HG03439 (cell line): ENCODE data around the gene OSBPL2.

ENCODE experiments used
- ATAC-seq: cut with Tn5 transposase; IDR thresholded peaks from one replicate; pipeline ENCODE4 v1.9.1; 2021; ENCODE audit warnings: mild to moderate bottlenecking, moderate library complexity; ENCODE audit not compliant: unreplicated experiment

Gene OSBPL2

DNA sequence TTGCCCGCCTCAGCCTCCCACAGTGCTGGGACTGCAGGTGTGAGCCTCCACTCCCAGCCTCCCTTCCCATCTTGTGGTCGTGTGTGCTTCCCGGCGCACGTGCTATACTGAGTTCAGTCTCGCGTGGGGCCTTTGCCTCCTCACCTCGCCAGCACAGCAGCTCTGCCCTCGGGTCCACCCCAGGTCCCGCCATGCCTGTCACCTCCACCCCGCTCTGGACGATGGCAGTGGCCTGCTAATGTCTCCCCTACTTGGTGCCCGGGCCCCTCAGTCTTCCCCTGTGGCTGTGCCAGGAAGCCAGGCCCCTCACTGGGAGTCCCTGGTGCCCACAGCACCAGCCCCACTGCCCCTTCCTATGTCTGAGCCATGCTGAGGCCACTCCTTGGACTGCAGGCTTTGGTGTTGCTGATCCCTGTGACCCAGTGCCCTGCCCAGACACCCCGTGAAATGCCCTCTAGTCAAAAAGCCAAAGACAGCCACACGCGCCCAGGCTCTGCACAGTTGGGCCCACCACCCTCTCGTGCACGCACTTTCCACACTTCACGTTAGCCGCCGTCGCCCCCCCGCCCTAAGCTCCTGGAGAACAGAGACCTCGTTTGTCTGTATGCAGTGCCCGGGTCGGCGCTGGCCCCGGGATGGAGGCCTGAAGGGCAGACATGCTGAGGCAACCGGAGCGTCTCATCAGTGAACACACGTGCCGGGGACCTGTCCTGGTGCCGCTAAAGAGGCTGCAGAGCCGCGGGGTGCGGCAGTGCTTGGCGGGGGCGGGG, 32.5 kb upstream of the OSBPL2 start:
- ATAC-seq = no peak

- ATAC-seq = no peak
These were observed 31.9 kb upstream of the OSBPL2 start for GRCh38 chr20:62206388-62206775.

GRCh38 chr20:62208061-62208794, 30.1 kb upstream of the OSBPL2 start:
- ATAC-seq = no peak

DNA sequence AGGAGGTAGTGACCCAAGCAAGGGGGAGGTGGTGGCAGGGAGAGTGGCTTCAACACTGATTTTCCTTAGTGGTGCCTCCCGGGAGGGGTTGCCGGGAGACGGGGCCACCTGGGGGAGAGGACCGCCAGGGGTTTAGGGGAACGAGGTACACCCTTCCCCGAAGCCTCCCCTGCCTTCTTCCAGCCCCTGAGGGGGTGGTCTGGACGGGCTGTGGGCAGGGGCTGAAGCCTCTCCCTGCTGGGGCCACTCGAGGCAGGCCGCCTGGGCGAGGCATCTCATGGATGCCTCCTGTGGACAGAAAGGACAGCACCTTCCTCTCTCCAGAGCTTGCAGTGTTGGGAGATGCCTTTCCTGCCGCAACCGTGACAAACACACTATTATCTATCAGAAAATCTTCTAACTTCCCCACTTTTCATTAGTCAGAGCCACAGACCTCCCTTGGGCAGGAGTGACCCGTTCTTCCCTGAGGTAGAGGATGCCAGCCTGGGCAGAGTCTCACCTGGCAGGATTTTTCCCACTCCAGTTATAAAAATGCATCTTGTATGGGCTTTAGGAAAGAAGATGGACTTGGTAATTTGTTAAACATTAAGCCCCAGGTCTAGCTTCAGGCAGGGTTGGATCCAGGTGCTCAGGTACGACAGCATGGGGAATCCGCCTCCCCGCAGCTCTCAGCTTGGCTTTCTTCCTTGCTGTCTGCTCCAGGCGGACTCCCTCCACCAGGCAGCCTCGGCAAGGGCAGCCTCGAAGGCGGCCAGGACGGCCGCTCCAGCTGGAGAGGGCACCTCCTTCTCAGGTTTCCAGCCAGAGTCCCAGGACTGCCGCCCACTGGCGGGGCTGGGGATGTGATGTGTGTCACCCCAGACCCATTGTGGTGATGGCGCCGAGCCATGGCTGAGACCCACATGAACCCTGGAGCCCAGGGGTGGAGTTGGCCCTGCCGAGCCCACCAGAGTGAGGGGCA, 29.2 kb upstream of the OSBPL2 start:
- no peak for ATAC-seq

GRCh38 chr20:62209850-62210495, 28.3 kb upstream of the OSBPL2 start:
- ATAC-seq = no peak

GRCh38 chr20:62210496-62210855, 27.8 kb upstream of the OSBPL2 start:
- ATAC-seq = no peak

GRCh38 chr20:62211216-62211615, 27.1 kb upstream of the OSBPL2 start:
- ATAC-seq = no peak

DNA sequence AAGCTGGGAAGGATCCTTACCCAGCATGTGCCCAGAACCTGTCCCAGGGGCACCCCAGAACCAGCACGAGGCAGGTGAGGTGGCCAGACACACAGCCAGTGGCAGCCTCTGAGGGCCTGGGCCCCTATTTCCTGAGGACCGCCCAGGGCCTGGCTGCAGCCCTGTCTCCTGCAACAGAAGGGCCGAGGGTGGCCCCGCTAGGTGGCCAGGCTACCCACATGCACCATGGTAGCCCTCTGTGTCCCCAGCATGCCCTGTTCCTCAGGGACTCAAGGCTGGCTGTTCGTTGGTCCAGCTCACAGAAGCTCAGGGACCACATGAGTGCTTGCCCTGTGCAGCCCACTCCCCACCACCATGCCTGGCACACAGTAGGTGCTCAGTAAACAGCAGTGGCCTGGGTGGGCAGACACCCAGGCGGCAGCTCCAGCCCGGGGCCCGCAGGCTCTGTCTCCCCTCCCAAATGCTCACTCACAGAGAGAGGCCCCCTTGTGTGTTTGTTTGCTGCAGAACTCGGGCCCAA, 26.5 kb upstream of the OSBPL2 start:
- no peak for ATAC-seq

GRCh38 chr20:62212299-62212698, 26.0 kb upstream of the OSBPL2 start:
- ATAC-seq = no peak

- ATAC-seq = no peak
These were observed 24.3 kb upstream of the OSBPL2 start for GRCh38 chr20:62214067-62214466.

DNA sequence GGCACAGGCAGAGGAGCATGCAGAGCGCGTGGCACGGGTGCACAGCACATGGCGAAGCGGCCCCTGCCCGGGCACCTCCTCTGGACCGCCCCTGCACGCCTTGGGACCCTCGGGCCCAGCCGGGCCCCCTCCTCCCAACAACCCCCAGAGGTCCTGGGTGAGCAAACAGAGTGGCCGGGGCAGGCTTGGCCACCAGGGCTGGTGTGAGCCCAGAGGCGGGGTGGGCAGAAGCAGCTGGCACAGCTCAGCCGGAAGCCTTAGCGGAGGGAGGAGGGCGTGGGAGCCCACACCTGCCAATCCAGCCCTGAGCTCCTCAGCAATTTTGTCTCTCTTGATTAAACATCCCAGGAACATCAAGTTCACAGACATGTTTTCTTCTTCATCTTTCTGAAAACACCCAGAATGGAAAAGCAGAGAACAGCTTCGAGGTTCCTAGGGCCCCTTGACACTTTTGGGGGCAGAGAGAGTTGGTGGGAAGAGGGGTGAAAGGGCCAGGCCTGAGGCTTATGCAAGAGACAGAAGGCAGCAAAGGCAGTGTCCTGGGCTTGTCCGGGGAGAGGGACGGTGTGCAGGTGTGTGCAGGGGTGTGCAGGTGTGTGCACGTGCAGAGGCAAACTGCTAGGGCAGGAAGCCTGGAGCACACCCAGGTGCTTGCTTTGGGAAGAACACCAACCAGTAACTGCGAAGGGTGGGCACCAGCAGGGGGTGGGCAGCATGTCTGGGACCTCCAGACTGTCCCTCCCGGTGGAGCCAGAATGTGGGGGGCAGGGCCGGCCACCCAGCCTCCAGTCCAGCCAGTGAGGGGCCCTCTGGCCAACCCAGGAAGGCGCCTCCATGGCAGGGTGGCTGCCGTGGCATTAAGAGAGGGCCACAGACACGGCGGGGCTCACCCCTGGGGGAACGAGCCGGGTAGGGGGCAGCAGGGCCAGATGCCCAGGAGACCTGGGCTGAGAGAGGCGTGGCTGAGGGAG, 23.0 kb upstream of the OSBPL2 start:
- ATAC-seq = no peak

DNA sequence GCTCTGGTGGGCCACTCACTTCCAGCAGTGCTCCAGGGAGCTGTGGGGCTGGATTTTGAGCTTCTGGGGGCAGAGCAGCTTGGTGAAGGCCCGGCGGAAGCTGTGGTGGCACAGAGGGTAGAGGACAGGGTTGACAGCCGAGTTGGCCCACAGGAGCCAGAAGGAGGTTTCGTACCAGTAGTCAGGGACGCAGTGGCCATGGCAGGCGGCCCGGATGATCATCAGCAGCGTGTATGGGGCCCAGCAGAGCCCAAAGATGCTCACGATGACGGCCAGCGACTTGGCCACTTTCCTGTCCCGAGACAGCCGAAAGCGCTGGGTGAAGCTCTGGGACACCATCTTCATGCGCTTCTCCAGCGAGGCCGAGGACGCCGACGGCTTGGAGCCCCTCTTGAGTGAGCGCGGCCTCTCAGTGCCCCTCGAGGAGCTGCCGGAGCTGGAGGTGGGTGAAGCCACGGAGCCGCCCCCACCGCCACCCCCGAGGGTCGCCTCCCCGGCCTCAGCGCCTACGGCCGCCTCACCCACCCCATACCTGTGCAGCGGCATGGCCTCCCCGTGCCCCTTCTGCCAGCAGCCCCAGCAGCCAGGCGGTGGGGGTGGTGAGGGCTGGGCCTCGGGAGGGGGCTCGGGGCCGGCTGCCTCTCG, 22.2 kb upstream of the OSBPL2 start:
- ATAC-seq = no peak

GRCh38 chr20:62216636-62217566, 21.4 kb upstream of the OSBPL2 start:
- ATAC-seq = no peak

- no peak for ATAC-seq
These were observed 20.2 kb upstream of the OSBPL2 start for GRCh38 chr20:62217913-62218773.

GRCh38 chr20:62219101-62219991, 19.0 kb upstream of the OSBPL2 start:
- no peak for ATAC-seq
